Rectal smooth muscle tissue (tissue), 1 donor: ENCODE results near the gene KCNH6.

ENCODE experiments used
- H3K27ac ChIP-seq: one replicate; pipeline ENCODE4 v1.7.0; 2013; ENCODE audit warnings: low read depth, low read length, inconsistent platforms
- H3K27me3 ChIP-seq: one replicate; pipeline ENCODE4 v1.7.0; 2013; ENCODE audit warnings: low read length; ENCODE audit not compliant: control insufficient read depth, insufficient read depth
- H3K36me3 ChIP-seq: one replicate; pipeline ENCODE4 v1.7.0; 2013; ENCODE audit warnings: low read length; ENCODE audit not compliant: control insufficient read depth, insufficient read depth
- H3K4me1 ChIP-seq: one replicate; pipeline ENCODE4 v1.7.0; 2013; ENCODE audit warnings: low read length; ENCODE audit not compliant: control insufficient read depth, insufficient read depth
- H3K4me3 ChIP-seq: one replicate; pipeline ENCODE4 v1.7.0; 2013; ENCODE audit warnings: low read length
- H3K9ac ChIP-seq: one replicate; pipeline ENCODE4 v1.7.0; 2013; ENCODE audit warnings: low read length

The KCNH6 gene

DNA sequence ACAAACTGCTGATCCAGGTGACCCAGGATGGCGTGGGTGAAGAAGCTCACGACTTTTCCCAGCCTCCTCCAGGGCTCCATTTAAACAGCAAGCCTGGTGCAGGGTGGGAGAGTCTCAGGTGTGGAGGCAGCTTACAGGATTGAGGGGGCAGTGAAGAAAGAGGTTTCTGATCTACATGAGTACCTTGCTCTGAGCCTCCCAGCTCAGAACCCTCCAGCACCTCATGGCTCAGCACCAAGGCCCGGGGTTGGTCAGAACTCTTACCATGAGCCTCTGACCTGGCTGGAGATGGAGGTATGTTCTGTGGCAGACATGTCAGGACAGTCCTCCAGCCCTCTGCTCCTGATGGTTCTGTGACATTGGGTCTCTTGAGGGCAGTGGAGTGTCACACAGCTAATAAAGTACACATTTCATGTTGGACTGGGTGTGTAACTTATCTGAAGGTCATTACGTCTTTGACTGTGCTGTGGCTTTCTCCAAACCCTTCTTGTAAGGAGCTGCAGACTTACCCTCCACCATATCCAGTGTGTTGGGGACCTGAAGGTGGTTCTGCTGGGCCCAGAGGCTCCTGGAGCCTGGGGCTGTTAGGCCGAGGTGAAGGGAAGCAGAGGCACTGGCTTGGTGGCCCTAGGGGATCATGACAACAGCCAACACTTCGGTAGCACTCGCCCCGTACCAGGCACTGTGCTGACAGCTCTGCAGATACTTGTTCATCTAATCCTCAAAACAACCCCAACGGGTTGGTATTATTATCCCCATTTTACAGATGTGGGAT, 23.3 kb downstream of the KCNH6 start:
- H3K4me3 ChIP-seq: no peak overlapping the region
- H3K4me1 ChIP-seq: peaks cover 5% of the 10 kb centered on the region
- H3K36me3 ChIP-seq: no peaks in the 10 kb centered on the region

GRCh38 chr17:63547083-63547523, 23.9 kb downstream of the KCNH6 start:
- Histone ChIP-seq H3K4me3 (no peak overlapping the region), H3K27me3 (no peaks in the 10 kb centered on the region), H3K36me3 (no peaks in the 10 kb centered on the region), H3K27ac (no peak overlapping the region), H3K4me1 (peaks cover 5% of the 10 kb centered on the region), H3K9ac (no peak overlapping the region)

More for the DNA sequence above, 23.3 kb downstream of the KCNH6 start:
- no peaks in the 10 kb centered on the region for H3K27me3 ChIP-seq
- H3K27ac ChIP-seq: no peak overlapping the region
- no peak overlapping the region for H3K9ac ChIP-seq

GRCh38 chr17:63549289-63549945, 26.3 kb downstream of the KCNH6 start:
- H3K9ac ChIP-seq: peak overlapping the region; percentile 80
- peak overlapping the region; percentile 81 for H3K4me3 ChIP-seq
- H3K36me3 ChIP-seq: no peaks in the 10 kb centered on the region
- H3K27me3 ChIP-seq: no peaks in the 10 kb centered on the region
- H3K4me1 ChIP-seq: peaks cover 5% of the 10 kb centered on the region
- peak overlapping the region; percentile 88 for H3K27ac ChIP-seq

DNA sequence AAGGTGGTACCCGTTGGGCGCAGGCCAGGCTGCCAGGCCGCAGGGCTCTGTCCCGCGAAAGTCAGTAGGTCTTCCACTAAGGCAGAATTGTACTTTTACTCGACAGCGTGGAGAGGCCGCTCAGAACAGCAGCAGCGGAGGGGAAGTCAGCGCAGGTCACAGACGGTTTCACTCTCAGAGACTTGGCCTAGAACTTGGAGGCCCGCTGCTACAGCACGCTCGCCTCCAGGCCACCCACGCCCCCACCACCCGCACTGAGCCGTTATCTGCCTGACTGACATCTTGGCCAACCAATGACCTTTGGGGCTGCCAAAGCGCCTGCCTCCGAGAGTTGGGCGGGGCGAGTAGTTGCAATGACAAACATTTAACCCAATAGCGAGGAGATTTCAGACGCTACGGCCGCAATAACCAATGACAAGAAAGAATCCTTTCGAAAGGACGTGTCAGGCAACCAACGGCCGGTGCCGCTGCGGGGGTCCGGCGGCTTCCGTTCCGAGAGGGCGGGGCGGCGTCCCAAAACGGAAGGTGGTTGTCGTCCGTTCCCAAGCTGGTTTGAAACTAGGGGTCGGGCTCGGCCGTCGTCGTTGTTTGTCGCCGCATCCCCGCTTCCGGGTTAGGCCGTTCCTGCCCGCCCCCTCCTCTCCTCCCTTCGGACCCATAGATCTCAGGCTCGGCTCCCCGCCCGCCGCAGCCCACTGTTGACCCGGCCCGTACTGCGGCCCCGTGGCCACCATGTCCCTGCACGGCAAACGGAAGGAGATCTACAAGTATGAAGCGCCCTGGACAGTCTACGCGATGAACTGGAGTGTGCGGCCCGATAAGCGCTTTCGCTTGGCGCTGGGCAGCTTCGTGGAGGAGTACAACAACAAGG, 27.0 kb downstream of the KCNH6 start, which contains the start of gene DCAF7:
DCAF7 (plus strand) TSS at position 532 of the 871 bp plus-strand sequence; CDS start at position 733, 201 bp downstream.
- Histone ChIP-seq H3K27me3 (no peaks in the 10 kb centered on the region), H3K9ac (peak within 1 kb of the TSS; percentile 80), H3K27ac (peak within 1 kb of the TSS; percentile 88), H3K4me3 (peak within 1 kb of the TSS; percentile 100), H3K36me3 (no peaks in the 10 kb centered on the region), H3K4me1 (peaks cover 5% of the 10 kb centered on the region)

- no peaks in the 10 kb centered on the region for H3K27me3 ChIP-seq
- H3K4me1 ChIP-seq: peaks cover 7% of the 10 kb centered on the region
- peak overlapping the region; percentile 100 for H3K4me3 ChIP-seq
- peak overlapping the region; percentile 43 for H3K9ac ChIP-seq
- H3K27ac ChIP-seq: peak overlapping the region; percentile 78
- no peaks in the 10 kb centered on the region for H3K36me3 ChIP-seq
Measured at GRCh38 chr17:63550817-63551639, 27.9 kb downstream of the KCNH6 start.

DNA sequence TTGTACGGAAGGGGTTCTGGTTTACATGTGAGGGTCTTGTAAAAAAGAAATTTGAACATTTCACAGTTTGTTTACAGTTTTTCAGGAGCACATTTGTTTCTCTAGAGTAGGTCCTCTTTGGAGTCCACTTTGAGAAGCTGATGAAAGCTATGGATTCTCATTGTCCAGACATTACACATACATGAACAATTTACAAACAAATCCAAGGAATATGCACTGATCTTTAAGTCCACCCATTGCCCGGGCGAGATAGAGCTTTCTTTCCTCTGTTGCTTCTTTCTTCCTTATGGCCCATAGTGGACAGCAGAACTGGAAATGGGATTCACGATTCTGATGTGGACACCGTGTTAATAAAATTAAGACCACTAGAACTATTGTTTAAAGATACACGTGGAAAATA, 29.1 kb downstream of the KCNH6 start:
- no peak overlapping the region for H3K27ac ChIP-seq
- no peak overlapping the region for H3K9ac ChIP-seq
- peaks cover 7% of the 10 kb centered on the region for H3K4me1 ChIP-seq
- peak overlapping the region; percentile 54 for H3K4me3 ChIP-seq
- no peaks in the 10 kb centered on the region for H3K36me3 ChIP-seq
- no peaks in the 10 kb centered on the region for H3K27me3 ChIP-seq

- no peaks in the 10 kb centered on the region for H3K36me3 ChIP-seq
- no peak overlapping the region for H3K9ac ChIP-seq
- H3K27me3 ChIP-seq: no peaks in the 10 kb centered on the region
- peaks cover 2% of the 10 kb centered on the region for H3K4me1 ChIP-seq
- H3K27ac ChIP-seq: no peak overlapping the region
- no peak overlapping the region for H3K4me3 ChIP-seq
Measured at GRCh38 chr17:63555500-63556156, 32.5 kb downstream of the KCNH6 start.

GRCh38 chr17:63557416-63557815, 34.3 kb downstream of the KCNH6 start:
- Histone ChIP-seq H3K27ac (no peak overlapping the region), H3K4me3 (no peak overlapping the region), H3K4me1 (peaks cover 2% of the 10 kb centered on the region), H3K27me3 (no peaks in the 10 kb centered on the region), H3K9ac (no peak overlapping the region), H3K36me3 (no peaks in the 10 kb centered on the region)

GRCh38 chr17:63558441-63558840, 35.3 kb downstream of the KCNH6 start:
- Histone ChIP-seq H3K36me3 (no peaks in the 10 kb centered on the region), H3K4me1 (peaks cover 2% of the 10 kb centered on the region)

GRCh38 chr17:63561819-63562218, 38.7 kb downstream of the KCNH6 start:
- no peak overlapping the region for H3K9ac ChIP-seq
- no peaks in the 10 kb centered on the region for H3K27me3 ChIP-seq
- no peaks in the 10 kb centered on the region for H3K36me3 ChIP-seq
- H3K4me3 ChIP-seq: no peak overlapping the region
- no peak overlapping the region for H3K27ac ChIP-seq
- no peaks in the 10 kb centered on the region for H3K4me1 ChIP-seq

More at GRCh38 chr17:63558441-63558840, 35.3 kb downstream of the KCNH6 start:
- Histone ChIP-seq H3K27me3 (no peaks in the 10 kb centered on the region), H3K4me3 (no peak overlapping the region), H3K9ac (no peak overlapping the region), H3K27ac (no peak overlapping the region)

DNA sequence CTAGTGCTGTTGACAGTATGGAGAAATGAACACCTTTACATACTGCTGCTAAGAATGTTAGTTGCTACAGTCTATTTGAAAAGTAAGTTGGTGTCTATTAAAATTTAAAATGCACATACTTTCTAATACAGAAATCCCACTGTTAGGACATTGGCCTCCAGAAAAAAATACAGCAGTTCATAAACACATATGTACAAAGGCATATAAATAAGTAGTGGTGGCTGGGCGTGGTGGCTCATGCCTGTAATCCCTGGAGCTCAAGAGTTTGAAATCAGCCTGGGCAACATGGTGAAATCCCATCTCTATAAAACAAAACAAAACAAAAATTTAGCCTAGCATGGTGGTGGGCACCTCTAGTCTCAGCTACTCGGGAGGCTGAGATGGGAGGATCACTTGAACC, 40.2 kb downstream of the KCNH6 start:
- no peak overlapping the region for H3K27ac ChIP-seq
- H3K4me1 ChIP-seq: no peaks in the 10 kb centered on the region
- no peak overlapping the region for H3K9ac ChIP-seq
- H3K27me3 ChIP-seq: no peaks in the 10 kb centered on the region
- H3K4me3 ChIP-seq: no peak overlapping the region
- H3K36me3 ChIP-seq: no peaks in the 10 kb centered on the region
